ENCODE measurements around the gene SLC8A1.

Gene SLC8A1

GRCh38 chr2:40285391-40285790, 166.5 kb downstream of the SLC8A1 start:
- no peak overlapping the region for H3K27ac ChIP-seq (ENCODE audit: low read length)
- no peak for DNase-seq
- H4K20me1 ChIP-seq (ENCODE audit: insufficient read depth, low read length) = no peaks in the 10 kb centered on the region
- H3K4me1 ChIP-seq (ENCODE audit: insufficient read depth, low read length) = peaks cover 6% of the 10 kb centered on the region
- H3K27me3 ChIP-seq (ENCODE audit: insufficient read depth, low read length, poor library complexity) = no peaks in the 10 kb centered on the region
- no peaks in the 10 kb centered on the region for H3K36me3 ChIP-seq (ENCODE audit: insufficient read depth, low read length)
- no peak for TF ChIP-seq CTCF (IDR thresholded peaks at IDR 0.05; ENCODE audit: borderline replicate concordance, extremely low read depth, low read length, poor library complexity, severe bottlenecking)
- TF ChIP-seq EZH2 (IDR thresholded peaks at IDR 0.05; ENCODE audit: borderline replicate concordance, low read depth, low read length, severe bottlenecking) = no peak
- no peak overlapping the region for H2AFZ ChIP-seq (ENCODE audit: low read depth, low read length)
- no peak overlapping the region for H3K4me2 ChIP-seq (ENCODE audit: insufficient read depth, low read length)
- no peak overlapping the region for H3K9ac ChIP-seq (ENCODE audit: low read depth, low read length)
- no peaks in the 10 kb centered on the region for H3K9me3 ChIP-seq (ENCODE audit: insufficient read depth, low read length, severe bottlenecking)
- no peaks in the 10 kb centered on the region for H3K79me2 ChIP-seq (ENCODE audit: insufficient read depth, low read length)
- no peak overlapping the region for H3K4me3 ChIP-seq (ENCODE audit: low read depth in 1 of 2, low read length in 2 of 2)
- no peak for ATAC-seq (ENCODE audit: insufficient read depth, low read depth)

- DNase-seq (no peak), ATAC-seq (ENCODE audit: insufficient read depth, low read depth) (no peak)
- no peak overlapping the region for H3K9ac ChIP-seq (ENCODE audit: low read depth, low read length)
- H3K27ac ChIP-seq (ENCODE audit: low read length) = no peak overlapping the region
- H3K9me3 ChIP-seq (ENCODE audit: insufficient read depth, low read length, severe bottlenecking) = no peaks in the 10 kb centered on the region
- no peaks in the 10 kb centered on the region for H4K20me1 ChIP-seq (ENCODE audit: insufficient read depth, low read length)
- TF ChIP-seq CTCF (IDR thresholded peaks at IDR 0.05; ENCODE audit: borderline replicate concordance, extremely low read depth, low read length, poor library complexity, severe bottlenecking) (no peak), EZH2 (IDR thresholded peaks at IDR 0.05; ENCODE audit: borderline replicate concordance, low read depth, low read length, severe bottlenecking) (no peak)
- no peaks in the 10 kb centered on the region for H3K36me3 ChIP-seq (ENCODE audit: insufficient read depth, low read length)
- no peak overlapping the region for H2AFZ ChIP-seq (ENCODE audit: low read depth, low read length)
- H3K27me3 ChIP-seq (ENCODE audit: insufficient read depth, low read length, poor library complexity) = no peaks in the 10 kb centered on the region
- H3K4me3 ChIP-seq (ENCODE audit: low read depth in 1 of 2, low read length in 2 of 2) = no peak overlapping the region
- H3K79me2 ChIP-seq (ENCODE audit: insufficient read depth, low read length) = no peaks in the 10 kb centered on the region
- H3K4me2 ChIP-seq (ENCODE audit: insufficient read depth, low read length) = no peak overlapping the region
- H3K4me1 ChIP-seq (ENCODE audit: insufficient read depth, low read length) = no peaks in the 10 kb centered on the region
These were observed 167.1 kb downstream of the SLC8A1 start for GRCh38 chr2:40284797-40285196.

- Histone ChIP-seq H3K9ac (ENCODE audit: low read depth, low read length) (no peak overlapping the region), H3K27ac (ENCODE audit: low read length) (no peak overlapping the region), H3K79me2 (ENCODE audit: insufficient read depth, low read length) (no peaks in the 10 kb centered on the region), H2AFZ (ENCODE audit: low read depth, low read length) (no peak overlapping the region), H4K20me1 (ENCODE audit: insufficient read depth, low read length) (no peaks in the 10 kb centered on the region), H3K36me3 (ENCODE audit: insufficient read depth, low read length) (no peaks in the 10 kb centered on the region), H3K4me2 (ENCODE audit: insufficient read depth, low read length) (no peak overlapping the region), H3K4me1 (ENCODE audit: insufficient read depth, low read length) (no peaks in the 10 kb centered on the region), H3K27me3 (ENCODE audit: insufficient read depth, low read length, poor library complexity) (no peaks in the 10 kb centered on the region), H3K9me3 (ENCODE audit: insufficient read depth, low read length, severe bottlenecking) (no peaks in the 10 kb centered on the region), H3K4me3 (ENCODE audit: low read depth in 1 of 2, low read length in 2 of 2) (no peak overlapping the region)
- no peak for TF ChIP-seq CTCF (IDR thresholded peaks at IDR 0.05; ENCODE audit: borderline replicate concordance, extremely low read depth, low read length, poor library complexity, severe bottlenecking)
- DNase-seq = no peak
- ATAC-seq (ENCODE audit: insufficient read depth, low read depth) = no peak
These were observed 168.6 kb downstream of the SLC8A1 start for GRCh38 chr2:40283111-40283909.
